C4-2B (cell line): ENCODE measurements around the gene COPS6.
A peak's percentile ranks its signal among the peaks of the same experiment; 100 is the strongest.

Experiments used
- H3K27ac ChIP-seq: fragments of 450-650 bp; 2 replicates; pipeline ENCODE4 v1.5.1; 2017
- ZFX ChIP-seq: fragments of 450-650 bp; IDR thresholded peaks from 2 replicates; pipeline ENCODE4 v1.6.1; 2017
- TF ChIP-seq, protein P1 (sequence below): fragments of 450-650 bp; conservative IDR thresholded peaks from 2 replicates; pipeline ENCODE4 v1.5.1; 2017; ENCODE audit warnings: mild to moderate bottlenecking

Gene COPS6

DNA sequence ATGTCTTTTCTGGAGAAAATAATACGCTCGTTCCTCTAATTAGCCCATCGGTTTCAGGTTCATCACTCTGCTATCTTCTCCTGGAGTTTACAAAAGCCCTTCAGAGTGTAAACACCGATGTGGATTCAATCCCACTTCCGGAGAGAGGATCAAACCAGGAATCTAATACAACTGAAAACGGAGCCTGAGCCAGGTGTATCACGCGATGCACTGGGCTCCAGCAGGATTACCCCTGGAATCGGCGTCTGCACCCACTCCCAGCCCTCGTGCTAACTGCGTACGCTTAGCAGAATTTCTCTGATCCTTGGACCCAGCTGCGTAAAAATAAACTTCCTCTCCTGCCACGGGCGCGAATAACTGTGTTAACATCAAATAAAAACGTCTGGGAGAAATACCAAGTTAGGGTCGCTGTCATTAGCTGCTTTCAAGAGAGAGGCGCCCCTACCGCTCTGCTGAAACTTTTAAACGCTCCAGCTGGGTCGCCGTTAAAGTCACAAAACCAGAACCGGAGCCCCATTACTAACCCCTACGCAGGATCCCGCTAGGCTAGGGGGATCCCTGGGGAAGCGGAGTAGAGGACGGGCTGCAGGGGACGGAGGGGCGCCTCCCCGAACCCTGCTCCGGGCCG lies 7.7 kb upstream of the COPS6 start:
- no peak; the same call in 1 of the 2 replicates for TF ChIP-seq ZFX
- TF ChIP-seq, protein P1, sequence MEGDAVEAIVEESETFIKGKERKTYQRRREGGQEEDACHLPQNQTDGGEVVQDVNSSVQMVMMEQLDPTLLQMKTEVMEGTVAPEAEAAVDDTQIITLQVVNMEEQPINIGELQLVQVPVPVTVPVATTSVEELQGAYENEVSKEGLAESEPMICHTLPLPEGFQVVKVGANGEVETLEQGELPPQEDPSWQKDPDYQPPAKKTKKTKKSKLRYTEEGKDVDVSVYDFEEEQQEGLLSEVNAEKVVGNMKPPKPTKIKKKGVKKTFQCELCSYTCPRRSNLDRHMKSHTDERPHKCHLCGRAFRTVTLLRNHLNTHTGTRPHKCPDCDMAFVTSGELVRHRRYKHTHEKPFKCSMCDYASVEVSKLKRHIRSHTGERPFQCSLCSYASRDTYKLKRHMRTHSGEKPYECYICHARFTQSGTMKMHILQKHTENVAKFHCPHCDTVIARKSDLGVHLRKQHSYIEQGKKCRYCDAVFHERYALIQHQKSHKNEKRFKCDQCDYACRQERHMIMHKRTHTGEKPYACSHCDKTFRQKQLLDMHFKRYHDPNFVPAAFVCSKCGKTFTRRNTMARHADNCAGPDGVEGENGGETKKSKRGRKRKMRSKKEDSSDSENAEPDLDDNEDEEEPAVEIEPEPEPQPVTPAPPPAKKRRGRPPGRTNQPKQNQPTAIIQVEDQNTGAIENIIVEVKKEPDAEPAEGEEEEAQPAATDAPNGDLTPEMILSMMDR = no peak
- H3K27ac ChIP-seq = peak overlapping the region; percentile 92

DNA sequence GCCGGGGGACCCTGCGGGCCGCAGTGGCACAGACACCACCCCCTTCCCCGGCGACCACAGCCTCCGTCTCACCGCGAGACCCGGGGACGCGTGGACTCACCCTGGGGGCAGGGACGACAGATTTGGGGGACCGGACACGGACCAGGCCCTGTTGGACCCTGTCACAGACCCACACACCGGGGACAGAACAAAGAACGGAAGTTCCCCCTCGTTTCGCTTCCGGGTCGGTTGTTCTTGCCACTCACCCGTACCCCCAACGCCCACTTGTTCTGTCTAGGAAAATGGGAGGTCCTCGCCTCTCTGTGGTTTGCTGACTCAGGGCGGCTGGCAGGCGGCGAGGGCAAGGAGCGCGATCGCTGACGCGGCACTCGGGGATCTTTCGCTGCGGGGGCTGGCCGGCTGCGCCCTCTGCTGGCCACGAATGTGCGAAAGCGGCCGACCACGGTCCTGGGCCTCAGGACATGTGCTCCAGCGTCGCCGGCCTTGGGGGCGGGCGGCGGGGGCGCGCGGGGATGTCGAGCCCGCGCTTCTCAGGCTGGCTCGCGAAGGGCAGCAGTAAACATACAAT lies 7.2 kb upstream of the COPS6 start, which contains the start of gene ZNF3:
Gene ZNF3 (minus strand): TSS at position 189 of the 568 bp plus-strand sequence. CDS start 4,366 bp downstream, outside the sequence.
- peak; percentile 95; the same call in 1 of the 2 replicates for TF ChIP-seq ZFX
- TF ChIP-seq, protein P1 = peak; percentile 100
- H3K27ac ChIP-seq = peak within 1 kb of the TSS; percentile 92

DNA sequence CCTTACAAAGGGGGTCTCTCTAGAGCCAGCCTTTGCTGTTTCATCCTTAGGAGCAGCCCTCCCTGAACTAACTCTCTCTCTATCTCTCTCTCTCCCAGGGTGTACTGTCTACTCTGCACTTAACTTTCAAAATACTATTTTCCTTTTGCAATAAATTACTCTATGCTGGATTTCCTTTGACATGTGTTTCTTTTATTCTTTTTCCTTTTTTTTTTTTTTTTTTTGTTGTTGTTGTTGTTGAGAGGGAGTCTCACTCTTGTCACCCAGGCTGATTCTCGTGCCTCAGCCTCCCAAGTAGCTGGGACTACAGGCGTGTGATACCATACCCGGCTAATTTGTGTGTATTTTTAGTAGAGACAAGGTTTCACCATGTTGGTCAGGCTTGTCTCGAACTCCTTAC lies 5.8 kb upstream of the COPS6 start:
- no peak for TF ChIP-seq ZFX
- TF ChIP-seq, protein P1 = no peak
- no peak overlapping the region; the same call in 1 of the 2 replicates for H3K27ac ChIP-seq

DNA sequence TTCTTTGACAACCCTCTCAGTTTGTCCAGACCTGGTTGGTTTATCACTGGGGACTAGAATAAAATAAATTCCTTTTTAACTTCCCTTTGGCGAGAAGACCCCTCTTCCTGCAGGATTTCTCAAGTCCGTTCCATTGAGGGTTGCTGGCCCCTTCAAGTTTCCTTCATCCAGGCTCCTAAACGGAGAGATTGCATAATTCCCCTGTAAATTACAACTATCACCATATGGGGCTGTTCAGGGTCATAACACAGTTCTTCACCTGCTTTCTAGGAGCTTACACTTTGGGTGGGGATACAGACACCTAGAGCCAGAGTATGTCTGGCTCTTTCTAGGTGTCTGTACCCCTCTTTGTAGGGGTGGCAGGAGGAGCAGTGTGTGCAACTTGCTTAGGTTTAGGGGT lies 3.3 kb upstream of the COPS6 start:
- TF ChIP-seq ZFX = no peak
- TF ChIP-seq, protein P1 = no peak
- H3K27ac ChIP-seq = no peak overlapping the region

DNA sequence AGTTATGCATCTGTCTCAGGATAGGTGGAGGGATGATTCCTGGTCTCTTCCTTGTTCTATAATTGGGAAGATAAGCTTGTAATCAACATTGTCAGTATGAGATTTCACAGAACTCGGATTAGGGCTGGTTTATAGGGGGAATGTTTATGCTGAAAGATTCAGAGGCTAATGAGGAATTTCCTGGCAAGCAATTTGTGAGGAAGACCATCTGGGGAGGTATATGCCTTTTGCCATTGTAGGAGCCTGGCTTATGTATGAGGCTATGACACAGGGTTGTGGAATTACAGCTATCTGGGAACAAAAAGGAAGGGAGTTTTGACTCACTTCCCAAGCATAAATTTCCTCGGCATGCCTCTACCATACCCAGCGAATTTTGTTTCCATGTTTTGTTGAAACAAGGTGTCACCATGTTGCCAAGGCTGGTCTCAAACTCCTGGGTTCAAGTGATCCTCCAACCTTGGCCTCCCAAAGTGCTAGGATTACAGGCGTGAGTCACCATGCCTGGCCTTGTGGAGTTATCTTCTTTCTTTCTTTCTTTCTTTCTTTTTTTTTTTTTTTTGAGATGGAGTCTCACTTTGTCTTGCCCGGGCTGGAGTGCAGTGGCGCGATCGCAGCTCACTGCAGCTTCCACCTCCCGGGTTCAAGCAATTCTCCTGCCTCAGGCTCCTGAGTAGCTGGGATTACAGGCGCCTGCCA lies 1.6 kb upstream of the COPS6 start:
- H3K27ac ChIP-seq = no peak overlapping the region
- TF ChIP-seq, protein P1 = no peak
- no peak for TF ChIP-seq ZFX

DNA sequence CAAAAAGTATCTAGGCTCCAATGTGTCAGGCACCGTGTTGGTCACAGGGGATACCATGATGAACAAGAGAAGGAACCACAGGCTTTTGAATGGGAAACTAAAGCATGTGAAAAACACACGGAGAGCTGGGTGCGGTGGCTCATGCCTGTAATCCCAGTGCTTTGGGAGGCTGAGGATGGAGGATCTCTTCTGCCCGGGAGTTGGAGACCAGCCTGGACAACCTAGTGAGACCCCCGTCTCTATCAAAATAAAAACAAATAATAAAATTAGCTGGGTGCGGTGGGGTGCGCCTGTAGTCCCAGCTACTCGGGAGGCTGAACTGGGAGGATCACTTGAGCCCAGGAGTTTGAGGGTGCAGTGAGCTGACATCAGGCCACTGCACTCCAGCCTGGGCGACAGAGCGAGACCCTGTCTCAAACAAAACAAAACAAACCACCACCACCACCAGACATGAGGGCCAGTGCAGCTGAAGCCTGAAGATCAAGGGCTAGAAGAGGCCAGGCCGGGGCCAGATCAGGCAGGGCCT lies 611 bp upstream of the COPS6 start:
- no peak for TF ChIP-seq ZFX
- TF ChIP-seq, protein P1 = no peak
- peak overlapping the region; percentile 84 for H3K27ac ChIP-seq
